Stomach (tissue), 9 donors: ENCODE measurements around the gene MAIP1. TPM values are rescaled to one million over a fixed set of nuclear protein-coding genes. Genes with fewer than 3 reads are reported as not detected.

Source experiments
- DNase-seq, 2 donors: peaks; one replicate each; pipeline versions ENCODE4 v3.0.0 to v3.0.0-alpha.2; 2013 to 2019
- H3K27ac ChIP-seq, 5 donors: fragments of 200-600 bp in 4 of 5; sonication (generic) in 4 of 5; one replicate each; pipeline ENCODE4 v1.5.1; 2013 to 2019; ENCODE audit warnings: mild to moderate bottlenecking in 1 of 5, moderate library complexity in 1 of 5
- H3K27me3 ChIP-seq, 3 donors: fragments of 200-600 bp; sonication (generic); one replicate each; pipeline ENCODE4 v1.5.1; 2017 to 2019; ENCODE audit warnings: mixed run types in 1 of 3
- H3K36me3 ChIP-seq, 4 donors: fragments of 200-600 bp; sonication (generic); 1 replicate in 3 of 4; 2 replicates in 1 of 4; pipeline ENCODE4 v1.5.1; 2016 to 2019
- H3K4me1 ChIP-seq, 4 donors: fragments of 200-600 bp; sonication (generic); one replicate each; pipeline ENCODE4 v1.5.1; 2016 to 2019
- H3K4me3 ChIP-seq, 4 donors: fragments of 200-600 bp; sonication (generic) in 3 of 4; one replicate each; pipeline ENCODE4 v1.5.1; 2016 to 2019; ENCODE audit warnings: mild to moderate bottlenecking in 1 of 4
- H3K9me3 ChIP-seq, 4 donors: fragments of 200-600 bp; sonication (generic); one replicate each; pipeline ENCODE4 v1.5.1; 2016 to 2019
- EP300 ChIP-seq: sonication (generic); formaldehyde crosslinking; IDR thresholded peaks from one replicate; pipeline ENCODE4 v1.6.1; 2017; ENCODE audit warnings: antibody characterized with exemption
- POLR2A ChIP-seq, 4 donors: fragments of 450-650 bp; IDR thresholded peaks; one replicate each; pipeline ENCODE4 v1.6.1; 2016; ENCODE audit warnings: antibody characterized with exemption in 4 of 4, control low read depth in 2 of 4, mild to moderate bottlenecking in 1 of 4, moderate library complexity in 1 of 4
- POLR2AphosphoS5 ChIP-seq, 3 donors: sonication (generic); formaldehyde crosslinking; IDR thresholded peaks; one replicate each; pipeline ENCODE4 v1.6.1; 2016; ENCODE audit warnings: antibody characterized with exemption in 3 of 3
- WGBS, 5 donors: extraction: QIAGEN DNeasy Blood & Tissue Kit in 3 of 5; methylation state at CpG; one replicate each; pipeline versions ENCODE4 v1.1.5 to v1.1.7; 2013 to 2018; 5-methylcytosine and 5-hydroxymethylcytosine counted together
- intact Hi-C: fragments of 100-400 bp; cut with DNase I; formaldehyde crosslinking; loops from one replicate; pipeline ENCODE4 v1.15.1; 2023; ENCODE audit warnings: low total_unique reads
- polyA plus RNA-seq, 3 donors: library from polyadenylated mRNA; stranded (reverse); fragments of 200-250 nt; gene quantifications; one replicate each; pipeline ENCODE4 v1.2.3, GENCODE V29; 2013
- total RNA-seq, 5 donors: library from RNA; depleted of rRNA; stranded (reverse); fragments of >200 nt; gene quantifications; one replicate each; pipeline versions ENCODE4 v1.1.0 to v1.2.3, GENCODE V29; 2014 to 2016
- TF ChIP-seq, protein P1 (sequence below), 7 experiments: fragments of 450-650 bp in 4 of 7; fragments of 200-600 bp in 3 of 7; sonication (generic) in 3 of 7; IDR thresholded peaks; one replicate each; pipeline ENCODE4 v1.5.1; 2016 to 2019; ENCODE audit warnings: antibody characterized with exemption in 7 of 7, control low read depth in 2 of 7, mild to moderate bottlenecking in 1 of 7
- donor health status: healthy with polysubstance abuse.
- donor health status: Bipolar disorder and iron deficiency.
- donor health status: healthy.

MAIP1 gene
- total and polyA plus RNA-seq, 8 donors: 7.0 to 30.4 (median 22.9) TPM; not detected in 1

DNA sequence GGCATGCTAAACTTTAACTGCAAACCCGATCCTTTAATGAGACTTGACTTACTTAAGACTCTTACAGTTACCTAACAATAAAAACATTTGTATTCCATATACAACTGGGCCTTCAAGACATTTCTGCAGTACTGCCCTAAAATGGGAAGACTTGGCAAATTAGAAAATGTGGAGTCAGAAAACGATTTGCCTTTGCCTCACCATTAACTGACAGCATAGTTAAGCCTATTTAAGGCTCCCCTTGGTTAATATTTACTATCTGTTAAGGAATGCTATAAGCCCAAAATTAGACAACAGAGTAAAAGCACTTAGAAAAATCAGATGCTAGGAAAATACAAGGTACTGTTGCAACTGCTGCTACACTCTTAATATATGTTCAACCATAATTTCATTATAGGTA, 18.8 kb upstream of the MAIP1 start:
- Histone ChIP-seq H3K4me1 (no peaks in the 10 kb centered on the region), H3K9me3 (no peaks in the 10 kb centered on the region), H3K4me3 (no peak overlapping the region), H3K27me3 (no peaks in the 10 kb centered on the region), H3K36me3 (peaks cover 11 to 76% (median 68%) of the 10 kb centered on the region in 4 donors), H3K27ac (no peak overlapping the region)
- TF ChIP-seq EP300 (no peak), POLR2A (IDR thresholded peaks at IDR 0.05) (no peak), POLR2AphosphoS5 (IDR thresholded peaks at IDR 0.05) (no peak)
- TF ChIP-seq, protein P1, sequence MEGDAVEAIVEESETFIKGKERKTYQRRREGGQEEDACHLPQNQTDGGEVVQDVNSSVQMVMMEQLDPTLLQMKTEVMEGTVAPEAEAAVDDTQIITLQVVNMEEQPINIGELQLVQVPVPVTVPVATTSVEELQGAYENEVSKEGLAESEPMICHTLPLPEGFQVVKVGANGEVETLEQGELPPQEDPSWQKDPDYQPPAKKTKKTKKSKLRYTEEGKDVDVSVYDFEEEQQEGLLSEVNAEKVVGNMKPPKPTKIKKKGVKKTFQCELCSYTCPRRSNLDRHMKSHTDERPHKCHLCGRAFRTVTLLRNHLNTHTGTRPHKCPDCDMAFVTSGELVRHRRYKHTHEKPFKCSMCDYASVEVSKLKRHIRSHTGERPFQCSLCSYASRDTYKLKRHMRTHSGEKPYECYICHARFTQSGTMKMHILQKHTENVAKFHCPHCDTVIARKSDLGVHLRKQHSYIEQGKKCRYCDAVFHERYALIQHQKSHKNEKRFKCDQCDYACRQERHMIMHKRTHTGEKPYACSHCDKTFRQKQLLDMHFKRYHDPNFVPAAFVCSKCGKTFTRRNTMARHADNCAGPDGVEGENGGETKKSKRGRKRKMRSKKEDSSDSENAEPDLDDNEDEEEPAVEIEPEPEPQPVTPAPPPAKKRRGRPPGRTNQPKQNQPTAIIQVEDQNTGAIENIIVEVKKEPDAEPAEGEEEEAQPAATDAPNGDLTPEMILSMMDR (IDR thresholded peaks at IDR 0.05): no peak
- 51 to 71% (median 56%) methylated on average over 2 of the region's 2 CpGs for WGBS, 5 donors
- no peak for DNase-seq
- intact Hi-C loops: no loop called here

DNA sequence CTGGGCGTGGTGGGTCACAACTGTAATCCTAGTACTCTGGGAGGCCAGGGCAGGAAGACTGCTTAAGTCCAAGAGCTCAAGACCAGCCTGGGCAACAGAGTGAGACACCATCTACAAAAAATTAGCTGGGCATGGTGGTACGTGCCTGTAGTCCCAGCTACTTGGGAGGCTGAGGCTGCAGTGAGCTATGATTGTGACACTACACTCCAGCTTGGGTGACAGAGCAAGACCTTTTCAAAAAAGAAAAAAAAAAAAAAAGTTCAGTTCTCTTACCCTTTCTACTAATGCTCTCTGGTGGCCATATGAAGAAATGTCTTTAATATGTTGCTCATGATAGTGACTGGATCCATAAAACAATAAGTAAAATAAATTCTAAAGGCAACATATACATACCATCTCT, 15.0 kb upstream of the MAIP1 start:
- WGBS, 5 donors: 77 to 93% (median 87%) methylated on average over 2 of the region's 2 CpGs
- Histone ChIP-seq H3K36me3 (peaks cover 0 to 73% (median 64%) of the 10 kb centered on the region in 4 donors), H3K4me3 (no peak overlapping the region), H3K27ac (no peak overlapping the region), H3K27me3 (no peaks in the 10 kb centered on the region), H3K9me3 (no peaks in the 10 kb centered on the region), H3K4me1 (peaks cover 0 to 13% (median 3%) of the 10 kb centered on the region in 4 donors)
- TF ChIP-seq POLR2AphosphoS5 (IDR thresholded peaks at IDR 0.05): no peak
- no peak for TF ChIP-seq POLR2A (IDR thresholded peaks at IDR 0.05)
- TF ChIP-seq, protein P1 (IDR thresholded peaks at IDR 0.05): peak in 2 of 7 experiments; percentile 7 to 15
- no peak for TF ChIP-seq EP300
- intact Hi-C loops: no loop called here
- no peak for DNase-seq

DNA sequence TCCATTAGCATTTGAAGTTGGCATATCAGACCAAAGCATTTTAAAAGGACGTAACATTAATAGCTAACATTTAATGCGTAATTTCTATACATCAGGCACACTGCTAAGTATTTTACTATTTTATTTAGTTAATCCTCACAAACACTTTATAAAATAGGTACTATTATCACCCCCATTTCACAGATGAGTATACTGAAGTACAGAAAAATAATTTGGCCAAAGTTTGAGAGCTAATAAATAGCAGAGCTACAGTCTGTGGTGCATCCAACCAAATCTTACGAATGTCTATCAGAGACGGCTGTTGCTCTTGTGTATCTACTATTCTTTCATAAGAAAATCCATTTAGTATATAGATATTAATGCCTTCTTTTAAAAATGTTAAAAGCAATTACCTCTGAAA, 12.0 kb upstream of the MAIP1 start:
- TF ChIP-seq POLR2A (IDR thresholded peaks at IDR 0.05): no peak
- no peak for TF ChIP-seq POLR2AphosphoS5 (IDR thresholded peaks at IDR 0.05)
- TF ChIP-seq, protein P1 (IDR thresholded peaks at IDR 0.05): no peak
- no peak for TF ChIP-seq EP300
- Histone ChIP-seq H3K4me1 (peaks cover 0 to 21% (median 7%) of the 10 kb centered on the region in 4 donors), H3K27me3 (no peaks in the 10 kb centered on the region), H3K4me3 (no peak overlapping the region), H3K36me3 (peaks cover 8 to 75% (median 68%) of the 10 kb centered on the region in 4 donors), H3K27ac (no peak overlapping the region), H3K9me3 (no peaks in the 10 kb centered on the region)
- intact Hi-C loops: no loop called here
- WGBS, 5 donors: 68 to 76% (median 71%) methylated on average over 4 of the region's 4 CpGs
- no peak for DNase-seq

GRCh38 chr2:199946196-199946595, 9.2 kb upstream of the MAIP1 start:
- intact Hi-C loops: no loop called here
- Histone ChIP-seq H3K27ac (no peak overlapping the region), H3K4me1 (peaks cover 0 to 22% (median 7%) of the 10 kb centered on the region in 4 donors), H3K36me3 (peaks cover 11 to 66% (median 63%) of the 10 kb centered on the region in 4 donors), H3K4me3 (no peak overlapping the region), H3K9me3 (no peaks in the 10 kb centered on the region), H3K27me3 (no peaks in the 10 kb centered on the region)
- TF ChIP-seq EP300 (no peak), POLR2A (IDR thresholded peaks at IDR 0.05) (no peak), POLR2AphosphoS5 (IDR thresholded peaks at IDR 0.05) (no peak)
- TF ChIP-seq, protein P1 (IDR thresholded peaks at IDR 0.05): no peak
- WGBS, 5 donors: 81 to 100% (median 94%) methylated on average over 1 of the region's 1 CpG
- no peak for DNase-seq
